ENCODE results near the gene WNT6.

WNT6 gene

DNA sequence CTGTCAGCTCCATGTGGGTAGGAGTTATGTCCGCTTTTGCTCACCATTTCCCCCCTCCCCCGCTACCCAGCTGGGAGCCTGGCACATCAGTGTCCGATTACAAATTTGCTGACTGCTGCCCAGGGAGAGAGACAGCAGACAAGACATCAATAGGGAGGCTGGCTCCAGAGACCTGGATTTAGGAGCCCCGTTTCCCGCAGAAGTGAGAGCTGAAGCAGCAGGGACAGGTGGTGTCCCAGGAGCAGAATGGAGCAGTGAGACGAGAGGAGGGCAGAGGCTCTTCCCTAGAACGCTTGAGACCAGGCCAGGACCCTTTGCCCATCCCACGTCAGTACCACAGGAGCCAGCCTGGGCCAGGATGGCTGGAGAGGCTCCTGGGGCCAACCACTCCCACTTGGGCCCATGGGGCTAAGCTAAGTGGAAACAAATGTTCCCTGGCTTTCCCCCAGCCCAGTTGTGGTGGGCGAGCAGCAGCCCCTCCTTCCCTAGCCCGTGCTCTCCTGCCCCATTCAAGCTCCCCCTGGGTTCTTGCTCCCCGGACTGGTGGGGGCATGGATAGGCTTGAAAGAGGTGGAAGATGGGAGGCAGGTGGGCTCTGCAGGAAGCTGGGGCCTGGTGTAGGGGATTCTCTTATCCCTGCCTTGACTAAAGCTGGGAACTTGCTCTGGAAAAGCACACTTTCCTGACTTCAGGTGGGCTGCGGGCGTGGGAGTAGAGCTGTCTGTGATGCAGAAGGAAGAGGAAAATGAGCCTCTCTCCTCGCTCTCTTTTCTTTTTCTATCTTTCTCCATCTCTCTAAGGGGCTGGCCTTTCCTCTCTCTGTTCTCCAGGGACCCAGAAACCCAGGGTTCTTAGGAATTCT is 4.1 kb upstream of the WNT6 start:
- Histone ChIP-seq H3K79me1 (ENCODE audit: low read length) (no peaks in the 10 kb centered on the region), H2AK5ac (ENCODE audit: low read length) (no peak overlapping the region), H3K4me1 (ENCODE audit: control insufficient read depth, low read depth, low read length) (peaks cover 17% of the 10 kb centered on the region), H3K27me3 (ENCODE audit: insufficient read depth, low read length, poor library complexity) (peaks cover 36% of the 10 kb centered on the region), H2BK15ac (replicated peaks; ENCODE audit: low read depth) (no peak overlapping the region), H3K4me2 (ENCODE audit: low read length) (peak overlapping the region; percentile 4), H3K56ac (ENCODE audit: low read length) (no peak overlapping the region), H2BK120ac (ENCODE audit: low read depth, low read length) (no peak overlapping the region), H2BK5ac (ENCODE audit: low read length) (no peak overlapping the region), H3K18ac (ENCODE audit: low read length) (no peak overlapping the region), H3K4ac (ENCODE audit: low read depth, low read length) (no peak overlapping the region), H3K79me2 (ENCODE audit: control insufficient read depth, insufficient read depth, low read length) (no peaks in the 10 kb centered on the region), H3K4me3 (ENCODE audit: low read length) (no peak overlapping the region), H4K8ac (ENCODE audit: low read depth, low read length) (no peak overlapping the region), H3K36me3 (ENCODE audit: control insufficient read depth, insufficient read depth, low read length) (no peaks in the 10 kb centered on the region), H3K23ac (ENCODE audit: low read length) (no peak overlapping the region), H3K9ac (ENCODE audit: low read length) (no peak overlapping the region), H3K27ac (ENCODE audit: low read depth, low read length) (no peak overlapping the region), H4K5ac (ENCODE audit: low read length) (no peak overlapping the region)
- WGBS (ENCODE audit: extremely low coverage, insufficient coverage, low lambda C conversion rate), result no CpG with 5 or more reads among the region's 14 CpGs
- no peak for DNase-seq

GRCh38 chr2:218856167-218856895 is 3.3 kb upstream of the WNT6 start:
- no peak overlapping the region for H3K23ac ChIP-seq (ENCODE audit: low read length)
- no peaks in the 10 kb centered on the region for H3K79me2 ChIP-seq (ENCODE audit: control insufficient read depth, insufficient read depth, low read length)
- peak; percentile 71 for DNase-seq
- no peaks in the 10 kb centered on the region for H3K36me3 ChIP-seq (ENCODE audit: control insufficient read depth, insufficient read depth, low read length)
- no peak overlapping the region for H2BK15ac ChIP-seq (replicated peaks; ENCODE audit: low read depth)
- no peak overlapping the region for H2BK5ac ChIP-seq (ENCODE audit: low read length)
- H3K9ac ChIP-seq (ENCODE audit: low read length), result no peak overlapping the region
- peak overlapping the region; percentile 4 for H3K4me2 ChIP-seq (ENCODE audit: low read length)
- H3K4me3 ChIP-seq (ENCODE audit: low read length), result no peak overlapping the region
- H2BK120ac ChIP-seq (ENCODE audit: low read depth, low read length), result no peak overlapping the region
- no peak overlapping the region for H3K4ac ChIP-seq (ENCODE audit: low read depth, low read length)
- H2AK5ac ChIP-seq (ENCODE audit: low read length), result no peak overlapping the region
- H3K27ac ChIP-seq (ENCODE audit: low read depth, low read length), result no peak overlapping the region
- H4K5ac ChIP-seq (ENCODE audit: low read length), result no peak overlapping the region
- no peaks in the 10 kb centered on the region for H3K79me1 ChIP-seq (ENCODE audit: low read length)
- no peak overlapping the region for H4K8ac ChIP-seq (ENCODE audit: low read depth, low read length)
- H3K18ac ChIP-seq (ENCODE audit: low read length), result no peak overlapping the region
- H3K4me1 ChIP-seq (ENCODE audit: control insufficient read depth, low read depth, low read length), result peaks cover 17% of the 10 kb centered on the region
- H3K27me3 ChIP-seq (ENCODE audit: insufficient read depth, low read length, poor library complexity), result peaks cover 36% of the 10 kb centered on the region
- no peak overlapping the region for H3K56ac ChIP-seq (ENCODE audit: low read length)
- no CpG with 5 or more reads among the region's 12 CpGs for WGBS (ENCODE audit: extremely low coverage, insufficient coverage, low lambda C conversion rate)

DNA sequence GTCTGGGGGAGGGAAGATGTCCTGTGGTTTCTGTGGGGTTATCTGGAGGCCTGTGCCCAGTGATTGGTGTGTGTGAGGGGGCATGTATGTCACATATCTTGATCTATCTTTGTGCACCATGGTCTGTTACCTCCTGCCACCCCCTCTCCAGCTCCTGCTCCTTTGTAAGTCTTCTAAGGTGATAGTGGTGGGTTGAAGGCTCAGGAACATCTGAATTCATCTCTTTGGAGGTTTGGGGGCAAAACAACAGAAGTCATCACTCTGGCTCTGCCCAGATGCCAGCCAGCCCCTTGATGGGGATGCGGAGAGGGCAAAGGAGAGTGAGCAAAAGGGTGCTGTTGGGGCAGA is 2.7 kb upstream of the WNT6 start:
- no CpG with 5 or more reads among the region's 1 CpG for WGBS (ENCODE audit: extremely low coverage, insufficient coverage, low lambda C conversion rate)
- no peak overlapping the region for H3K4me2 ChIP-seq (ENCODE audit: low read length)
- H3K23ac ChIP-seq (ENCODE audit: low read length), result no peak overlapping the region
- H3K36me3 ChIP-seq (ENCODE audit: control insufficient read depth, insufficient read depth, low read length), result no peaks in the 10 kb centered on the region
- no peak overlapping the region for H2BK15ac ChIP-seq (replicated peaks; ENCODE audit: low read depth)
- DNase-seq, result no peak
- no peak overlapping the region for H3K4me3 ChIP-seq (ENCODE audit: low read length)
- H3K27ac ChIP-seq (ENCODE audit: low read depth, low read length), result no peak overlapping the region
- no peak overlapping the region for H4K5ac ChIP-seq (ENCODE audit: low read length)
- H4K8ac ChIP-seq (ENCODE audit: low read depth, low read length), result no peak overlapping the region
- peaks cover 39% of the 10 kb centered on the region for H3K27me3 ChIP-seq (ENCODE audit: insufficient read depth, low read length, poor library complexity)
- H3K79me2 ChIP-seq (ENCODE audit: control insufficient read depth, insufficient read depth, low read length), result no peaks in the 10 kb centered on the region
- H3K9ac ChIP-seq (ENCODE audit: low read length), result no peak overlapping the region
- H2BK5ac ChIP-seq (ENCODE audit: low read length), result no peak overlapping the region
- no peaks in the 10 kb centered on the region for H3K79me1 ChIP-seq (ENCODE audit: low read length)
- peaks cover 17% of the 10 kb centered on the region for H3K4me1 ChIP-seq (ENCODE audit: control insufficient read depth, low read depth, low read length)
- H2BK120ac ChIP-seq (ENCODE audit: low read depth, low read length), result no peak overlapping the region
- H3K18ac ChIP-seq (ENCODE audit: low read length), result no peak overlapping the region
- no peak overlapping the region for H3K56ac ChIP-seq (ENCODE audit: low read length)
- no peak overlapping the region for H3K4ac ChIP-seq (ENCODE audit: low read depth, low read length)
- no peak overlapping the region for H2AK5ac ChIP-seq (ENCODE audit: low read length)

GRCh38 chr2:218857371-218858137 is 2.1 kb upstream of the WNT6 start:
- Histone ChIP-seq H2AK5ac (ENCODE audit: low read length) (no peak overlapping the region), H3K18ac (ENCODE audit: low read length) (no peak overlapping the region), H2BK120ac (ENCODE audit: low read depth, low read length) (no peak overlapping the region), H3K27ac (ENCODE audit: low read depth, low read length) (no peak overlapping the region), H2BK15ac (replicated peaks; ENCODE audit: low read depth) (no peak overlapping the region), H3K9ac (ENCODE audit: low read length) (no peak overlapping the region), H3K79me1 (ENCODE audit: low read length) (no peaks in the 10 kb centered on the region), H4K5ac (ENCODE audit: low read length) (no peak overlapping the region), H3K23ac (ENCODE audit: low read length) (no peak overlapping the region), H3K4me3 (ENCODE audit: low read length) (no peak overlapping the region), H4K8ac (ENCODE audit: low read depth, low read length) (no peak overlapping the region), H3K56ac (ENCODE audit: low read length) (no peak overlapping the region), H3K4me1 (ENCODE audit: control insufficient read depth, low read depth, low read length) (peaks cover 17% of the 10 kb centered on the region), H3K4me2 (ENCODE audit: low read length) (no peak overlapping the region), H3K27me3 (ENCODE audit: insufficient read depth, low read length, poor library complexity) (peaks cover 41% of the 10 kb centered on the region), H3K4ac (ENCODE audit: low read depth, low read length) (no peak overlapping the region), H3K79me2 (ENCODE audit: control insufficient read depth, insufficient read depth, low read length) (no peaks in the 10 kb centered on the region), H2BK5ac (ENCODE audit: low read length) (no peak overlapping the region), H3K36me3 (ENCODE audit: control insufficient read depth, insufficient read depth, low read length) (no peaks in the 10 kb centered on the region)
- WGBS (ENCODE audit: extremely low coverage, insufficient coverage, low lambda C conversion rate), result no CpG with 5 or more reads among the region's 10 CpGs
- no peak for DNase-seq

DNA sequence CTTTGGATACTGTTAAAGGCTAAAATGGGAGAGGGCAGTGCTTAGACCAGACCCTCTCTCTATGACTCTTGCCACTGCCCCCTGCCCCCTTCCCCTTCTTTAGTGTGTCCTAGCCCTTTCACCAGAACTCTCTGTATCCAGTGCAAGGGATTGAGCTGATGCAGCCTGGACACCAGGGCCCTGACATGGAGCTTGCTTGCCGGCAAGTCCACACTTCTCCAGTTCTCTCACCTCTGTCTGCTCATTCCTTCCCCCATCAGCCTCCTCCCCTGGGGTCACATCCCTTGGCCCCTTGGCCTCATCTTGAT is 1.5 kb upstream of the WNT6 start:
- DNase-seq, result no peak
- WGBS (ENCODE audit: extremely low coverage, insufficient coverage, low lambda C conversion rate), result no CpG with 5 or more reads among the region's 1 CpG
- no peak overlapping the region for H4K8ac ChIP-seq (ENCODE audit: low read depth, low read length)
- H3K9ac ChIP-seq (ENCODE audit: low read length), result no peak overlapping the region
- no peak overlapping the region for H2AK5ac ChIP-seq (ENCODE audit: low read length)
- H2BK15ac ChIP-seq (replicated peaks; ENCODE audit: low read depth), result no peak overlapping the region
- no peaks in the 10 kb centered on the region for H3K36me3 ChIP-seq (ENCODE audit: control insufficient read depth, insufficient read depth, low read length)
- peaks cover 16% of the 10 kb centered on the region for H3K4me1 ChIP-seq (ENCODE audit: control insufficient read depth, low read depth, low read length)
- no peak overlapping the region for H3K4ac ChIP-seq (ENCODE audit: low read depth, low read length)
- H3K27me3 ChIP-seq (ENCODE audit: insufficient read depth, low read length, poor library complexity), result peaks cover 43% of the 10 kb centered on the region
- H2BK5ac ChIP-seq (ENCODE audit: low read length), result no peak overlapping the region
- no peak overlapping the region for H4K5ac ChIP-seq (ENCODE audit: low read length)
- no peak overlapping the region for H3K4me2 ChIP-seq (ENCODE audit: low read length)
- H3K23ac ChIP-seq (ENCODE audit: low read length), result no peak overlapping the region
- H3K18ac ChIP-seq (ENCODE audit: low read length), result no peak overlapping the region
- no peaks in the 10 kb centered on the region for H3K79me1 ChIP-seq (ENCODE audit: low read length)
- no peak overlapping the region for H3K27ac ChIP-seq (ENCODE audit: low read depth, low read length)
- H3K4me3 ChIP-seq (ENCODE audit: low read length), result no peak overlapping the region
- no peak overlapping the region for H2BK120ac ChIP-seq (ENCODE audit: low read depth, low read length)
- H3K56ac ChIP-seq (ENCODE audit: low read length), result no peak overlapping the region
- no peaks in the 10 kb centered on the region for H3K79me2 ChIP-seq (ENCODE audit: control insufficient read depth, insufficient read depth, low read length)
